Body of pancreas (tissue), 4 donors: ENCODE results near the gene LPAR3. TPM values are rescaled to one million over a fixed set of nuclear protein-coding genes. Genes with fewer than 3 reads are reported as not detected.

Experiments
- ATAC-seq: fragments of 150-250 bp; one replicate; pipeline ENCODE4 v1.9.1; 2016
- DNase-seq, 4 donors: peaks; one replicate each; pipeline ENCODE4 v3.0.0-alpha.2; 2019
- H3K27ac ChIP-seq, 4 donors: fragments of 200-600 bp; sonication (generic); 1 replicate in 3 of 4; 2 replicates in 1 of 4; pipeline versions ENCODE4 v1.5.1 to v1.6.1; 2016 to 2019; ENCODE audit warnings: mild to moderate bottlenecking in 1 of 4, mixed read lengths in 1 of 4, moderate library complexity in 1 of 4
- H3K27me3 ChIP-seq, 2 donors: fragments of 200-600 bp; sonication (generic); one replicate each; pipeline ENCODE4 v1.6.0; 2016; ENCODE audit warnings: mild to moderate bottlenecking in 1 of 2
- H3K36me3 ChIP-seq, 2 donors: fragments of 200-600 bp; sonication (generic); replicated peaks in 1 of 2; 2 replicates each; pipeline ENCODE4 v1.5.1; 2016; ENCODE audit warnings: low read depth in 2 of 2; ENCODE audit not compliant: insufficient read depth in 1 of 2
- H3K4me1 ChIP-seq: fragments of 200-600 bp; sonication (generic); one replicate; pipeline ENCODE4 v1.6.0; 2016
- H3K4me3 ChIP-seq, 2 donors: fragments of 200-600 bp; sonication (generic); 1 replicate in 1 of 2; 2 replicates in 1 of 2; pipeline ENCODE4 v1.5.1; 2016 to 2019
- H3K9me3 ChIP-seq, 3 donors: fragments of 200-600 bp; sonication (generic); 1 replicate in 2 of 3; 2 replicates in 1 of 3; pipeline ENCODE4 v1.5.1; 2016
- CTCF ChIP-seq, 7 experiments: fragments of 450-650 bp in 4 of 7; fragments of 200-600 bp in 3 of 7; sonication (generic) in 3 of 7; IDR thresholded peaks; one replicate each; pipeline ENCODE4 v1.5.1; 2016 to 2019; ENCODE audit warnings: antibody characterized with exemption in 7 of 7
- POLR2A ChIP-seq, 3 donors: fragments of 450-650 bp; IDR thresholded peaks; one replicate each; pipeline ENCODE4 v1.6.1; 2016; ENCODE audit warnings: antibody characterized with exemption in 3 of 3, mild to moderate bottlenecking in 2 of 3
- WGBS, 2 donors: methylation state at CpG; one replicate each; pipeline ENCODE4 v1.1.5; 2017; 5-methylcytosine and 5-hydroxymethylcytosine counted together
- intact Hi-C: fragments of 100-400 bp; cut with DNase I; formaldehyde crosslinking; loops from one replicate; pipeline ENCODE4 v1.15.1; 2023
- total RNA-seq, 2 donors: library from RNA; depleted of rRNA; stranded (reverse); fragments of >200 nt; gene quantifications; one replicate each; pipeline ENCODE4 v1.1.0, GENCODE V29; 2016

Gene LPAR3
- total RNA-seq, 2 donors from 2014 or later = 17.1 to 19.7 TPM

- intact Hi-C loops = no loop called here
- DNase-seq = no peak
- Histone ChIP-seq H3K4me1 (peaks cover 3% of the 10 kb centered on the region), H3K36me3 (no peaks in the 10 kb centered on the region), H3K27me3 (no peaks in the 10 kb centered on the region), H3K4me3 (no peak overlapping the region), H3K27ac (no peak overlapping the region), H3K9me3 (no peaks in the 10 kb centered on the region)
- TF ChIP-seq CTCF (IDR thresholded peaks at IDR 0.05) = no peak
- TF ChIP-seq POLR2A (IDR thresholded peaks at IDR 0.05) = no peak
- WGBS, 2 donors = 76 to 89% methylated on average over 1 of the region's 1 CpG
- no peak for ATAC-seq
Observed at GRCh38 chr1:84929581-84929980, 36.6 kb upstream of the LPAR3 start.

DNA sequence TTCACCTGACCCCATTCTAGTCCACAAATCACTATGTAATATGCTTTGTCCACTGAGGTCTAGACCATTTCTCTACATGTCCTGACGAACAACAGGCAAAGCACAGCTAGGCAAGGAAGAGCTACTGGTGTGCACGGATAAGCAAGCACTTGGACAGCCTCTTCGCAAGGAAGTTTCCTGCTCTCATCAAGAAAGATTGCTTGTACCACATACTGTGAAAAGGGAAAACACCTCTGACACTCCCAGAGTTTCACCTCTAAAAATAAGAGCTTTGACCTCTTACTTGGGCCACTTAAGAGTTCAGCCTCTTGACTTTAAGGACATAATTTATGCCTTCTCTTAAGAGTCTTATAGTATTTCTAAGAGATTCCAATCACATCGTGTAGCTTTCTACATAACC, 36.0 kb upstream of the LPAR3 start:
- 77 to 78% methylated on average over 4 of the region's 4 CpGs for WGBS, 2 donors
- intact Hi-C loops = no loop called here

DNA sequence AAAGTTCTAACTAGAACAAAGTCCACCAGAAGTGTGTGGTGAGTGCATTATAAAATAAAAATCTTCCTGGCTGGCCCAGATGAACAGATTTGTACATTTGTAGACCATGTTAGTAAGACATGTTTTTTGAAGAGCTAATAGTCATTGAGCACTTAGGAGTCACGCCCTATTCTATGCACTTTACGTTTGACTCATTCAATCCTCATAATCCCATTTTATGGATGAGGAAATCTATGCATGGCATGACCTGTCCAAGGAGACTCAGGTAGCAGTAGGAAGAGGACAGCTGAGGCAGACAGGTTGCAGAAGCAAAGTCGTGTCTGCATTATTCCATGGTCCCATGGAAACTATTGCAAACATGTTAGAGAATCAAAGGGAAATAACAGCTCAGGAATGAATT, 30.3 kb upstream of the LPAR3 start:
- ATAC-seq (no peak), DNase-seq (no peak)
- Histone ChIP-seq H3K4me3 (no peak overlapping the region), H3K4me1 (no peaks in the 10 kb centered on the region), H3K27me3 (no peaks in the 10 kb centered on the region), H3K27ac (no peak overlapping the region), H3K9me3 (no peaks in the 10 kb centered on the region), H3K36me3 (no peaks in the 10 kb centered on the region)
- no peak for TF ChIP-seq CTCF (IDR thresholded peaks at IDR 0.05)
- intact Hi-C loops = no loop called here
- WGBS, 2 donors = 89 to 93% methylated on average over 3 of the region's 3 CpGs

More for the DNA sequence above, 36.0 kb upstream of the LPAR3 start:
- Histone ChIP-seq H3K9me3 (no peaks in the 10 kb centered on the region), H3K36me3 (no peaks in the 10 kb centered on the region), H3K4me1 (no peaks in the 10 kb centered on the region), H3K27me3 (no peaks in the 10 kb centered on the region), H3K4me3 (no peak overlapping the region), H3K27ac (no peak overlapping the region)
- no peak for TF ChIP-seq POLR2A (IDR thresholded peaks at IDR 0.05)
- no peak for TF ChIP-seq CTCF (IDR thresholded peaks at IDR 0.05)
- DNase-seq (no peak), ATAC-seq (no peak)

- WGBS, 2 donors = 81 to 100% methylated on average over 1 of the region's 1 CpG
- no peak overlapping the region for H3K4me3 ChIP-seq
- DNase-seq (no peak), ATAC-seq (no peak)
- intact Hi-C loops = no loop called here
- TF ChIP-seq CTCF (IDR thresholded peaks at IDR 0.05) = no peak
- TF ChIP-seq POLR2A (IDR thresholded peaks at IDR 0.05) = no peak
- H3K4me1 ChIP-seq = no peaks in the 10 kb centered on the region
- H3K27ac ChIP-seq = no peak overlapping the region
- H3K9me3 ChIP-seq = no peaks in the 10 kb centered on the region
- H3K27me3 ChIP-seq = no peaks in the 10 kb centered on the region
- no peaks in the 10 kb centered on the region for H3K36me3 ChIP-seq
Observed at GRCh38 chr1:84920159-84920558, 27.2 kb upstream of the LPAR3 start.

GRCh38 chr1:84919461-84919970, 26.5 kb upstream of the LPAR3 start:
- H3K27me3 ChIP-seq = no peaks in the 10 kb centered on the region
- ATAC-seq (no peak), DNase-seq (no peak)
- H3K9me3 ChIP-seq = no peaks in the 10 kb centered on the region
- no peak overlapping the region for H3K4me3 ChIP-seq
- TF ChIP-seq POLR2A (IDR thresholded peaks at IDR 0.05) (no peak), CTCF (IDR thresholded peaks at IDR 0.05) (no peak)
- intact Hi-C loops = no loop called here
- peaks cover 2% of the 10 kb centered on the region for H3K4me1 ChIP-seq
- H3K36me3 ChIP-seq = no peaks in the 10 kb centered on the region
- H3K27ac ChIP-seq = no peak overlapping the region
- WGBS, 2 donors = 56 to 62% methylated on average over 4 of the region's 4 CpGs
